WTC11 (cell line): Measurements from ENCODE around the gene ITGA11. TPM values are rescaled to one million over a fixed set of nuclear protein-coding genes. Genes with fewer than 3 reads are reported as not detected.

Experiments
- ATAC-seq: fragments of 200-7000 bp; cut with Tn5 transposase; 2 replicates; pipeline ENCODE4 v1.10.0; 2021; ENCODE audit warnings: mild to moderate bottlenecking, moderate library complexity
- CTCF ChIA-PET: fragments of 300-600 bp; sonication (Branson Sonifier 250); formaldehyde crosslinking; loops from one replicate; lab custom pipeline; 2021; ENCODE audit warnings: antibody characterized with exemption; lab: Charles Lee
- POLR2A ChIA-PET: fragments of 350-600 bp; sonication (Branson Sonifier 250); formaldehyde crosslinking; loops from one replicate; lab custom pipeline; 2021; ENCODE audit warnings: antibody characterized with exemption; lab: Charles Lee
- DNase-seq: peaks from one replicate; pipeline ENCODE4 v3.0.0; 2021; ENCODE audit warnings: low spot score
- H3K27ac Mint-ChIP-seq: 2 replicates; pipeline ENCODE4 v1.8.0; 2021; ENCODE audit warnings: mixed read lengths
- H3K27me3 Mint-ChIP-seq: 2 replicates; pipeline ENCODE4 v1.8.0; 2021; ENCODE audit warnings: low read depth, mild to moderate bottlenecking, moderate library complexity, mixed read lengths
- H3K36me3 Mint-ChIP-seq: 2 replicates; pipeline ENCODE4 v1.8.0; 2021; ENCODE audit warnings: mixed read lengths
- H3K4me1 Mint-ChIP-seq: 2 replicates; pipeline ENCODE4 v1.8.0; 2022; ENCODE audit warnings: mixed read lengths
- H3K4me3 Mint-ChIP-seq: 2 replicates; pipeline ENCODE4 v1.8.0; 2021; ENCODE audit warnings: mild to moderate bottlenecking, moderate library complexity, mixed read lengths
- H3K9me3 Mint-ChIP-seq: 2 replicates; pipeline ENCODE4 v1.8.0; 2021; ENCODE audit warnings: mixed read lengths
- AR ChIP-seq: fragments of 250-450 bp; sonication (Bioruptor Pico); IDR thresholded peaks from 2 replicates; pipeline ENCODE4 v1.9.0; 2021; ENCODE audit warnings: mild to moderate bottlenecking
- CDX4 ChIP-seq: fragments of 250-450 bp; sonication (Bioruptor Pico); IDR thresholded peaks from 2 replicates; pipeline ENCODE4 v1.9.0; 2021; ENCODE audit warnings: moderate library complexity, mild to moderate bottlenecking, inconsistent platforms, borderline replicate concordance
- CREB1 ChIP-seq: sonication (generic); formaldehyde crosslinking; IDR thresholded peaks from 2 replicates; pipeline ENCODE4 v1.8.0; 2023; ENCODE audit warnings: mild to moderate bottlenecking, missing genetic modification reagents
- CTCF ChIP-seq: fragments of 200-600 bp; IDR thresholded peaks from 2 replicates; pipeline ENCODE4 v1.8.0; 2022; ENCODE audit warnings: antibody characterized with exemption
- ELF4 ChIP-seq: sonication (generic); formaldehyde crosslinking; IDR thresholded peaks from 2 replicates; pipeline ENCODE4 v1.8.1; 2022; ENCODE audit warnings: low read depth, mild to moderate bottlenecking, moderate library complexity, missing genetic modification reagents
- GABPB1 ChIP-seq: sonication (generic); formaldehyde crosslinking; IDR thresholded peaks from 2 replicates; pipeline ENCODE4 v1.8.1; 2023; ENCODE audit warnings: mild to moderate bottlenecking, missing genetic modification reagents
- GRHL2 ChIP-seq: fragments of 250-450 bp; sonication (Bioruptor Pico); IDR thresholded peaks from 2 replicates; pipeline ENCODE4 v1.8.0; 2022; ENCODE audit warnings: mild to moderate bottlenecking, moderate library complexity; ENCODE audit not compliant: insufficient replicate concordance, severe bottlenecking
- HMGA2 ChIP-seq: fragments of 250-450 bp; sonication (Bioruptor Pico); IDR thresholded peaks from 2 replicates; pipeline ENCODE4 v1.4.0; 2021; ENCODE audit warnings: mild to moderate bottlenecking, moderate library complexity
- MLX ChIP-seq: sonication (generic); formaldehyde crosslinking; IDR thresholded peaks from 2 replicates; pipeline ENCODE4 v1.8.1; 2023; ENCODE audit warnings: mild to moderate bottlenecking, missing genetic modification reagents, moderate library complexity
- NR1H2 ChIP-seq: sonication (generic); formaldehyde crosslinking; IDR thresholded peaks from 2 replicates; pipeline ENCODE4 v1.9.0; 2021; ENCODE audit warnings: mild to moderate bottlenecking, moderate library complexity, missing genetic modification reagents
- OVOL2 ChIP-seq: fragments of 250-450 bp; sonication (Bioruptor Pico); IDR thresholded peaks from 2 replicates; pipeline ENCODE4 v1.9.0; 2021; ENCODE audit warnings: mild to moderate bottlenecking, borderline replicate concordance
- PRRX2 ChIP-seq: fragments of 250-450 bp; sonication (Bioruptor Pico); IDR thresholded peaks from 2 replicates; pipeline ENCODE4 v1.8.0; 2021; ENCODE audit warnings: mild to moderate bottlenecking
- RORB ChIP-seq: fragments of 250-450 bp; sonication (Bioruptor Pico); IDR thresholded peaks from 2 replicates; pipeline ENCODE4 v1.9.0; 2021; ENCODE audit warnings: mild to moderate bottlenecking
- SMAD4 ChIP-seq: sonication (generic); formaldehyde crosslinking; IDR thresholded peaks from 2 replicates; pipeline ENCODE4 v1.8.0; 2022; ENCODE audit warnings: mild to moderate bottlenecking, missing genetic modification reagents
- USF2 ChIP-seq: sonication (generic); formaldehyde crosslinking; IDR thresholded peaks from 2 replicates; pipeline ENCODE4 v1.8.1; 2023; ENCODE audit warnings: mild to moderate bottlenecking, missing genetic modification reagents, moderate library complexity
- ZBTB21 ChIP-seq: sonication (generic); formaldehyde crosslinking; IDR thresholded peaks from 2 replicates; pipeline ENCODE4 v1.8.1; 2023; ENCODE audit warnings: mild to moderate bottlenecking, missing genetic modification reagents, borderline replicate concordance
- ZNF232 ChIP-seq: sonication (generic); formaldehyde crosslinking; IDR thresholded peaks from 2 replicates; pipeline ENCODE4 v1.8.0; 2022; ENCODE audit warnings: mild to moderate bottlenecking, missing genetic modification reagents
- total RNA-seq: library from RNA; stranded (reverse); gene quantifications from 3 replicates; pipeline ENCODE4 v1.2.3, GENCODE V29; 2021

ITGA11 gene
- total RNA-seq, 1 experiment from 2014 or later = 0.15 TPM

GRCh38 chr15:68301301-68301700 lies 130.7 kb downstream of the ITGA11 start:
- H3K4me1 Mint-ChIP-seq = peaks cover 25% of the 10 kb centered on the region
- H3K36me3 Mint-ChIP-seq = no peaks in the 10 kb centered on the region
- H3K27ac Mint-ChIP-seq = peak overlapping the region; percentile 26; the same call in 1 of the 2 replicates
- DNase-seq = no peak
- ChIA-PET POLR2A (no interaction called here), CTCF (interaction anchor here (7.5 kb wide), 1 partner anchor 49 kb away, joined by 218 read pairs; no protein-coding TSS in a partner anchor)
- TF ChIP-seq SMAD4 (CRISPR knock-in tag) (no peak), CREB1 (no peak)
- no peaks in the 10 kb centered on the region for H3K9me3 Mint-ChIP-seq
- no peak for ATAC-seq
- H3K4me3 Mint-ChIP-seq = no peak overlapping the region
- H3K27me3 Mint-ChIP-seq = no peaks in the 10 kb centered on the region

GRCh38 chr15:68300115-68300940 lies 131.6 kb downstream of the ITGA11 start:
- H3K36me3 Mint-ChIP-seq = no peaks in the 10 kb centered on the region
- H3K4me3 Mint-ChIP-seq = no peak overlapping the region
- DNase-seq (no peak), ATAC-seq (no peak)
- H3K27ac Mint-ChIP-seq = no peak overlapping the region
- TF ChIP-seq NR1H2 (CRISPR knock-in tag) (no peak), ZBTB21 (CRISPR knock-in tag) (no peak), CTCF (no peak), ELF4 (CRISPR knock-in tag) (no peak), RORB (CRISPR knock-in tag) (no peak), ZNF232 (no peak), PRRX2 (CRISPR knock-in tag) (no peak), HMGA2 (CRISPR knock-in tag) (no peak), AR (CRISPR knock-in tag) (no peak), CDX4 (CRISPR knock-in tag) (no peak), GABPB1 (no peak; the same call in 1 of the 2 replicates), MLX (CRISPR knock-in tag) (no peak), USF2 (CRISPR knock-in tag) (no peak), GRHL2 (CRISPR knock-in tag) (no peak), OVOL2 (CRISPR knock-in tag) (no peak)
- POLR2A ChIA-PET = no interaction called here
- CTCF ChIA-PET = interaction anchor here (0.7 to 7.5 kb wide), 2 partner anchors 47 to 48 kb away, joined by 3 to 218 read pairs; no protein-coding TSS in a partner anchor
- H3K4me1 Mint-ChIP-seq = peaks cover 17% of the 10 kb centered on the region
- H3K9me3 Mint-ChIP-seq = no peaks in the 10 kb centered on the region
- H3K27me3 Mint-ChIP-seq = no peaks in the 10 kb centered on the region
